Activated naive CD4-positive, alpha-beta T cell (primary cell): ENCODE measurements around the gene PRDM16.
"Not testable (repeated sequence)": the region's sequence is repeated elsewhere in the genome, so short reads cannot be mapped to it uniquely, and the experiment has no call there.

Experiments
- DNase-seq, 4 experiments: peaks; one replicate each; lab custom pipeline; 2025; lab: John Stamatoyannopoulos, UW

The PRDM16 gene

GRCh38 chr1:3082051-3082450 lies 13.0 kb downstream of the PRDM16 start:
- no peak for DNase-seq

GRCh38 chr1:3082571-3083516 lies 13.8 kb downstream of the PRDM16 start:
- no peak for DNase-seq

GRCh38 chr1:3084154-3084553 lies 15.2 kb downstream of the PRDM16 start:
- no peak for DNase-seq

GRCh38 chr1:3084726-3085125 lies 15.7 kb downstream of the PRDM16 start:
- DNase-seq = no peak

GRCh38 chr1:3085721-3086120 lies 16.7 kb downstream of the PRDM16 start:
- DNase-seq = no peak

- no peak for DNase-seq
Measured at GRCh38 chr1:3086272-3086974, 17.4 kb downstream of the PRDM16 start.

GRCh38 chr1:3087049-3087448 lies 18.0 kb downstream of the PRDM16 start:
- no peak for DNase-seq

- DNase-seq = not testable (repeated sequence)
Measured at GRCh38 chr1:3087946-3088668, 19.1 kb downstream of the PRDM16 start.

- DNase-seq = no peak
Measured at GRCh38 chr1:3089490-3089889, 20.5 kb downstream of the PRDM16 start.

- no peak for DNase-seq
Measured at GRCh38 chr1:3091334-3091733, 22.3 kb downstream of the PRDM16 start.

- DNase-seq = no peak
Measured at GRCh38 chr1:3092530-3092929, 23.5 kb downstream of the PRDM16 start.

- DNase-seq = no peak
Measured at GRCh38 chr1:3093898-3094626, 25.1 kb downstream of the PRDM16 start.

- no peak for DNase-seq
Measured at GRCh38 chr1:3094863-3095780, 26.1 kb downstream of the PRDM16 start.

GRCh38 chr1:3096345-3096744 lies 27.3 kb downstream of the PRDM16 start:
- DNase-seq = no peak

- DNase-seq = no peak
Measured at GRCh38 chr1:3097231-3097630, 28.2 kb downstream of the PRDM16 start.

- no peak for DNase-seq
Measured at GRCh38 chr1:3097861-3098260, 28.9 kb downstream of the PRDM16 start.

GRCh38 chr1:3099861-3100260 lies 30.9 kb downstream of the PRDM16 start:
- DNase-seq = no peak

- DNase-seq = no peak
Measured at GRCh38 chr1:3101124-3101939, 32.3 kb downstream of the PRDM16 start.

GRCh38 chr1:3102641-3103040 lies 33.6 kb downstream of the PRDM16 start:
- DNase-seq = no peak
